IPS DF 6.9 (cell line): ENCODE data around the gene WBP1.
A peak's percentile ranks its signal among the peaks of the same experiment; 100 is the strongest.

Experiments used
- DNase-seq: peaks from one replicate; pipeline ENCODE4 v3.0.0-alpha.2; 2013; ENCODE audit warnings: low read depth, low spot score
- H3K27ac ChIP-seq: one replicate; pipeline ENCODE4 v1.5.1; 2013; ENCODE audit warnings: low read length, control low read depth
- H3K27me3 ChIP-seq: 2 replicates; pipeline ENCODE4 v1.6.1; 2013; ENCODE audit warnings: mild to moderate bottlenecking, low read length; ENCODE audit not compliant: control insufficient read depth, insufficient read depth
- H3K36me3 ChIP-seq: 2 replicates; pipeline ENCODE4 v1.6.1; 2013; ENCODE audit warnings: low read length; ENCODE audit not compliant: control insufficient read depth, insufficient read depth
- H3K4me1 ChIP-seq: 2 replicates; pipeline ENCODE4 v1.6.1; 2013; ENCODE audit warnings: low read length; ENCODE audit not compliant: control insufficient read depth, insufficient read depth
- H3K4me3 ChIP-seq: 2 replicates; pipeline ENCODE4 v1.5.1; 2013; ENCODE audit warnings: mild to moderate bottlenecking, low read length
- H3K9me3 ChIP-seq: 2 replicates; pipeline ENCODE4 v1.6.1; 2013; ENCODE audit warnings: low read length, inconsistent platforms; ENCODE audit not compliant: control insufficient read depth, insufficient read depth
- WGBS: extraction: QIAGEN DNeasy Blood & Tissue Kit; methylation state at CpG from one replicate; pipeline ENCODE4 v1.1.7; 2013; ENCODE audit warnings: mixed read lengths, missing lambda C conversion rate; ENCODE audit not compliant: insufficient read length, insufficient coverage; 5-methylcytosine and 5-hydroxymethylcytosine counted together

WBP1 gene

DNA sequence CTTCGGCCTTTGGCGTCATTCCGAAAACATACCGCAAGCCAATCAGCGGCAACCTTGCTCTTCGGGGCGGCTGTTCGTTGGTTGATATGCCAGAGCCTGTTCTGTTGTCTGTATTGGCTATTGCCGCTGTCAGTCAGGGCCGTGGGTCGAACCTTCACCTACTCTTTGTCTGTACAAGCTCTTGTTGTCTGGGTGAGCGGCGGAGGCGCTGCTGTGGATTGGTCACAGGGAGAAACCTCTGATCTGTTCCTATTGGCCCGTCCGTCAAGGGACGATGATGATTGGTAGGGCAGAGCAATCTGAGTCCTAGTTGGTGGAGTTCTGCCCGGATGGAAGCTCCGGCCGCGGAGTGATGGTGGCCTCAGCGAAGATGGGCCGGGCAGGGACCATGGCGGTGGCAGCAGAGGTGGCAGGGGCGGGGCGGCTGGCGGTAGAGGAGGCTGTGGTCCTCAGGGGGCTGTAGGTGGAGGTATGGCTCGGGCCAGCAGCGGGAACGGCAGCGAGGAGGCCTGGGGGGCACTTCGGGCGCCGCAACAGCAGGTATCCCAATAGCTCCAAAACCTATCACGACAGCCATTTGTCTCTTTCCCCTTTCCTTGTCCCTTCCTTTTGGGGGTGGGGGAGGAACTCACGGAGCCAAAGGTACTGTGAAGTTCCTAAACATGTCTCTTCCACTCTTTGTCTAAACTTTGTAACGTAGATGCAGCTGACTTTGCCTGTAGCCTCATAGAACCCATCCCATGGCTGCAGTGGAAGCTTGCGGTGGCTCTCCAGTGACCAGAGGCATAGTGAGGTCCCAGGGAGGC lies at the start of gene WBP1:
WBP1 (plus strand) TSS at position 307 of the 806 bp plus-strand sequence; CDS start at position 472, 165 bp downstream.
- peak; percentile 100 for DNase-seq
- peaks cover 8% of the 10 kb centered on the region for H3K36me3 ChIP-seq
- peak within 1 kb of the TSS; percentile 77 for H3K4me3 ChIP-seq
- no peak within 1 kb of the TSS for H3K27ac ChIP-seq
- no peaks in the 10 kb centered on the region for H3K27me3 ChIP-seq
- WGBS: no CpG with 5 or more reads among the region's 38 CpGs
- H3K4me1 ChIP-seq: 0 out of 2 replicates have a peak, but pooled peaks cover 2% of the 10 kb centered on the region
- no peaks in the 10 kb centered on the region for H3K9me3 ChIP-seq

DNA sequence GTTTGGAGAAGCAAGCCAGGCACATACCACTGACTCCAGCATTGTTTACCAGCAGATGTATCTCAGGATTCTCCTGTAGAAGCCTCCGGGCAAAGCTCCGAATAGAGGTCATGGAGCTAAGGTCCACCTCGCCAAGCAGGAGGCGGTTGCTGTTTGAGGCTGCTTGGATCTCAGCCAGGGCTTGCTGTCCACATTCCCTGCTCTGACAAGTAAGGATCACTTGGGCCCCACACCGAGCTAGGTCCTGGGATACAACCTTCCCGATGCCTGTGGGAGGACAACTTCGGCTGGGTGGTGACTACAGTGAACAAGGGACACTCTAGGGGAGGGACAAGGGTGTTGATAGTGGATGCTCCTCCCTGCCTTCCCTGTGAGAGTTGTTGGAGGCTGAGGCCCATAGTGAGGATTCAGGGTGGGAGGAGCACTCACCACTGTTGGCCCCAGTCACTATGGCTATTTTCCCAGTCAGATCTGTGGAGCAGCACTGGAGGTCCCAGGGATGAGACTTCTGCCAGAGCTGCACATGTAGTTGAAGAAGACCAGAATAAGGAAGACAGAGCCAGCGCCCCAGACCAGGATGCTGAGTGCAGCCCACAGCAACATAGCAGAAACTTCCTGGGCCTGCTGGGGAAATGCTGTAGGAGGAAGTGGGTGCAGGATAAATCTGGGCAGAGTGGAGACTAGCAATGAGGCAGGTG lies 45.1 kb upstream of the WBP1 start:
- H3K4me1 ChIP-seq: no peaks in the 10 kb centered on the region
- no peaks in the 10 kb centered on the region for H3K27me3 ChIP-seq
- H3K4me3 ChIP-seq: no peak overlapping the region
- no peaks in the 10 kb centered on the region for H3K9me3 ChIP-seq
- no peaks in the 10 kb centered on the region for H3K36me3 ChIP-seq
- no CpG with 5 or more reads among the region's 8 CpGs for WGBS
- no peak overlapping the region for H3K27ac ChIP-seq
- DNase-seq: no peak

- no peak for DNase-seq
- H3K9me3 ChIP-seq: no peaks in the 10 kb centered on the region
- no peaks in the 10 kb centered on the region for H3K27me3 ChIP-seq
- no peaks in the 10 kb centered on the region for H3K4me1 ChIP-seq
- H3K4me3 ChIP-seq: no peak overlapping the region
- H3K27ac ChIP-seq: no peak overlapping the region
- no peaks in the 10 kb centered on the region for H3K36me3 ChIP-seq
- WGBS: no CpG with 5 or more reads among the region's 19 CpGs
These were observed 43.8 kb upstream of the WBP1 start for GRCh38 chr2:74414441-74414840.

- H3K27ac ChIP-seq: no peak overlapping the region
- no peak overlapping the region for H3K4me3 ChIP-seq
- DNase-seq: no peak
- no peaks in the 10 kb centered on the region for H3K4me1 ChIP-seq
- H3K27me3 ChIP-seq: no peaks in the 10 kb centered on the region
- H3K36me3 ChIP-seq: no peaks in the 10 kb centered on the region
- no peaks in the 10 kb centered on the region for H3K9me3 ChIP-seq
- no CpG with 5 or more reads among the region's 66 CpGs for WGBS
These were observed 43.1 kb upstream of the WBP1 start for GRCh38 chr2:74414881-74415761.

- no peaks in the 10 kb centered on the region for H3K9me3 ChIP-seq
- no peak for DNase-seq
- no peaks in the 10 kb centered on the region for H3K27me3 ChIP-seq
- WGBS: no CpG with 5 or more reads among the region's 35 CpGs
- H3K27ac ChIP-seq: no peak overlapping the region
- H3K4me3 ChIP-seq: no peak overlapping the region
- no peaks in the 10 kb centered on the region for H3K4me1 ChIP-seq
- H3K36me3 ChIP-seq: no peaks in the 10 kb centered on the region
These were observed 42.4 kb upstream of the WBP1 start for GRCh38 chr2:74415762-74416395.

- Histone ChIP-seq H3K9me3 (no peaks in the 10 kb centered on the region), H3K27me3 (no peaks in the 10 kb centered on the region), H3K4me3 (no peak overlapping the region), H3K36me3 (no peaks in the 10 kb centered on the region), H3K4me1 (no peaks in the 10 kb centered on the region), H3K27ac (no peak overlapping the region)
- DNase-seq: no peak
- no CpG with 5 or more reads among the region's 3 CpGs for WGBS
These were observed 41.5 kb upstream of the WBP1 start for GRCh38 chr2:74416778-74417177.

DNA sequence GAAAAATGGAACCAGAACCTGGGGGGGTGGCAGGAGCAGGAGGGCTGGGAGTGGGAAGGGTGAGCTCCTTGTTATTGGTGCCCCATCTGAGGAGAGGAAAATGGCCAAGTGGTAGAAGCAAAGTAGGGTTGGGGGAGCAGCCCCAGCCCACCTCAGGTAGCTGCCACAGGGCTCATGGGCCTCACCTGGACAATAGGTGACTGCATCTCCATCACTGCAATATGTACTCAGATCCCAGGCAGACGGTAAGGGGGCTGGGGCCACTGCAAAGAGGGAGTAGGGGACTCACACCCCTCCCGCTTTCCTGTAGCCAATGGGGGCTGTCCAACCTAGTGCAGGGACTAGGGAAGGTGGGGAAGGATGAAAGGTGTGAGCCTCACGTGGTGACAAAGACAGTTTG lies 41.0 kb upstream of the WBP1 start:
- Histone ChIP-seq H3K4me1 (no peaks in the 10 kb centered on the region), H3K27ac (no peak overlapping the region), H3K27me3 (no peaks in the 10 kb centered on the region), H3K4me3 (no peak overlapping the region), H3K9me3 (no peaks in the 10 kb centered on the region), H3K36me3 (no peaks in the 10 kb centered on the region)
- no CpG with 5 or more reads among the region's 3 CpGs for WGBS
- no peak for DNase-seq

DNA sequence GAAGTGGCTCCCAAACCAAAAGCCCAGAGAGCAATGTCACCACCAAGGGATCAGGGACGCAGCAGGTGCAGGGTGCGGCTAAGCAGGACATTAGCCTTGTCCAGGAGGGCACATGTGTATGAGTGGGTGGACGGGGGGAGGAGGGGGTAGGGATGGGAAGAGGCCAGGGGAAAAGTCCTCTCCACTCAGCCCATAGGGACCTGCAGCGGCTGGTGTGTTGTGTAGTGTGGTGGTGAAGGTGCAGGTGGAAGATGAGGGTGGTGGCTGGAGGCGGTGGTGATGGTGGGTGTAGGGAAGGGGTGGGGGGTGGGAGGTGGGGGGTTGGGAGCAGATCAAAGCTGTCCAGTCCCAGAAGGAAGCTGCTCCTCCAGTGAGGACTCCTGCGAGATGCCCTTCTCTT lies 40.5 kb upstream of the WBP1 start:
- Histone ChIP-seq H3K4me3 (no peak overlapping the region), H3K9me3 (no peaks in the 10 kb centered on the region), H3K4me1 (no peaks in the 10 kb centered on the region), H3K27me3 (no peaks in the 10 kb centered on the region), H3K27ac (no peak overlapping the region), H3K36me3 (no peaks in the 10 kb centered on the region)
- no CpG with 5 or more reads among the region's 6 CpGs for WGBS
- no peak for DNase-seq

GRCh38 chr2:74418312-74418711 lies 39.9 kb upstream of the WBP1 start:
- WGBS: no CpG with 5 or more reads among the region's 27 CpGs
- no peak overlapping the region for H3K27ac ChIP-seq
- H3K36me3 ChIP-seq: no peaks in the 10 kb centered on the region
- no peaks in the 10 kb centered on the region for H3K9me3 ChIP-seq
- no peak for DNase-seq
- no peaks in the 10 kb centered on the region for H3K4me1 ChIP-seq
- no peak overlapping the region for H3K4me3 ChIP-seq
- H3K27me3 ChIP-seq: no peaks in the 10 kb centered on the region

DNA sequence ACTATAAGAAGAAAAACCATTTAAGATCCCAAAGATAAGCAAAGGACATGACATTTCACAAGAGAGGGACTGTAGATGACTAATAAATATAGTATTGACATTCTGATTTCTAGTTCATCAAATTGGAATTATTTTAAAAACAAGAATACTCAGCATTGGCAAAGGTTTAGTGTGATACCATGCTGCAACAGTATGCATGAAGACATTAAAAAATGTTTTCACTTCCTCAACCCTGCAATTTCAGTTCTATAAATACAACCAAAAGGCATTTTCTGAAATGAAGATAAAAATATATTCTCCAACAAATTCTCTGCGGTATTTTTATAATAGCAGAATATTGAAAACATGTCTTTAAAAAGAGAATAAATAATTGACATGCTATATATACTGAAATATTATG lies 38.9 kb upstream of the WBP1 start:
- no CpG with 5 or more reads among the region's 1 CpG for WGBS
- Histone ChIP-seq H3K36me3 (no peaks in the 10 kb centered on the region), H3K27me3 (no peaks in the 10 kb centered on the region), H3K4me3 (no peak overlapping the region), H3K4me1 (no peaks in the 10 kb centered on the region), H3K9me3 (no peaks in the 10 kb centered on the region), H3K27ac (no peak overlapping the region)
- DNase-seq: no peak
